CMK (cell line): ENCODE data around the gene APMAP.
"Not testable (repeated sequence)": the region's sequence is repeated elsewhere in the genome, so short reads cannot be mapped to it uniquely, and the experiment has no call there.

Experiments
- DNase-seq: peaks from one replicate; pipeline ENCODE4 v3.0.0-alpha.2; 2010; ENCODE audit warnings: low read depth

APMAP gene

GRCh38 chr20:24951536-24952083 lies 40.9 kb downstream of the APMAP start:
- no peak for DNase-seq

- DNase-seq, result no peak
Measured at GRCh38 chr20:24950836-24951525, 41.6 kb downstream of the APMAP start.

GRCh38 chr20:24950128-24950835 lies 42.3 kb downstream of the APMAP start:
- DNase-seq, result no peak

GRCh38 chr20:24949756-24950127 lies 42.8 kb downstream of the APMAP start:
- peak; percentile 75 for DNase-seq

DNA sequence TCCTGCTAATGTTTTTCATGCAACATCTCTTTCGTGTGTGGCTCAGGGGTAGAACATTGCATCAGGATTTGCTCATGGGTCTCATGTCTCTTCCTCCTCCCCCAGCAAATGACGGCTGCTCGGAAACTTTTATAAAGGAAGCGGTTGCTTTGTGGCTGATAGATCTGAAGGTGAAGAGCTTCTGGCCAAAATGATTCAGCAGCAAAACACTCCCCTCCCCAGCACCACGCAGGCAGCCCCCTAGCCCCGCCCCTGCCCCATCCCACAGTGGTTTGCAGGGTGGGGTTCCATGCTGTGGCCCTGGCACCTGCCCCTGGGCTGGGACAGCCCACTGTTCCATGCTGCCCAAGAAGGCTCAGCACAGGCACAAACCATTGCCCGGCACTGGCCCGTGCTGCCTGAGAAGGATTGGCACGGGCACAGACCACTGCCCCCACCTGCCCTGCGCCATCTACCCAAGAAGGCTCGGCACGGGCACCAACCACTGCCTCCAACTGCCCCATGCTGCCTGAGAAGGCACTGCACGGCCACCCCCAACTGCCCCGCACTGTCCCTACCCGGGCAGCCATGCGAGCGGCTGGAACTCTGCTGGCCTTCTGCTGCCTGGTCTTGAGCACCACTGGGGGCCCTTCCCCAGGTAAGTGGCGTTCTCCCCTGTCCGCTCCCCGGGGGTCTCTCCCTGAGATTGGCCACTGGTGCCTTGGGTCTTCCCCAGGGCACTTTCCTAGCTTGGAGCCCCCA lies 43.4 kb downstream of the APMAP start, which contains the start of gene CST7:
CST7 (plus strand) TSS at position 331 of the 741 bp plus-strand sequence; CDS start at position 568, 237 bp downstream.
- DNase-seq, result peak; percentile 84

DNA sequence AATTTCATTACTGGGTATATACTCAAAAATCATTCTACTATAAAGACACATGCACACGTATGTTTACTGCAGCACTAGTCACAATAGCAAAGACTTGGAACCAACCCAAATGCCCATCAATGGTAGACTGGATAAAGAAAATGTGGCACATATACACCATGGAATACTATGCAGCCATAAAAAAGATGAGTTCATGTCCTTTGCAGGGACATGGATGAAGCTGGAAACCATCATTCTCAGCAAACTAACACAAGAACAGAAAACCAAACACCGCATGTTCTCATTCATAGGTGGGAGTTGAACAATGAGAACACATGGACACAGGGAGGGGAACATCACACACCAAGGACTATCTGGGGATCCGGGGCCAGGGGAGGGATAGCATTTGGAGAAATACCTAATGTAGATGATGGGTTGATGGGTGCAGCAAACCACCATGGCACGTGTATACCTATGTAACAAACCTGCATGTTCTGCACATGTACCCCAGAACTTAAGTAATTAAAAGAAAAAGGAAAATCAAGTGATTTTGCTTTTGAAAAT lies 44.1 kb downstream of the APMAP start:
- DNase-seq, result not testable (repeated sequence)

DNA sequence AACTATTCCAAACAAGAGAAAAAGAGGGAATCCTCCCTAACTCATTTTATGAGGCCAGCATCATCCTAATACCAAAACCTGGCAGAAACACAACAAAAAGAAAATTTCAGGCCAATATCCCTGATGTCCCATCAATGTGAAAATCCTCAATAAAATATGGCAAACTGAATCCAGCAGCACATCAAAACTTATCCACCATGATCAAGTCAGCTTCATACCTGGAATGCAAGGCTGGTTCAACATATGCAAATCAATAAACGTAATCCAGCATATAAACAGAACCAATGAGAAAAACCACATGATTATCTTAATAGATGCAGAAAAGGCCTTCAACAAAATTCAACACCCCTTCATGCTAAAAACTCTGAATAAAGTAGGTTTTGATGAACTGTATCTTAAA lies 46.2 kb downstream of the APMAP start:
- not testable (repeated sequence) for DNase-seq

DNA sequence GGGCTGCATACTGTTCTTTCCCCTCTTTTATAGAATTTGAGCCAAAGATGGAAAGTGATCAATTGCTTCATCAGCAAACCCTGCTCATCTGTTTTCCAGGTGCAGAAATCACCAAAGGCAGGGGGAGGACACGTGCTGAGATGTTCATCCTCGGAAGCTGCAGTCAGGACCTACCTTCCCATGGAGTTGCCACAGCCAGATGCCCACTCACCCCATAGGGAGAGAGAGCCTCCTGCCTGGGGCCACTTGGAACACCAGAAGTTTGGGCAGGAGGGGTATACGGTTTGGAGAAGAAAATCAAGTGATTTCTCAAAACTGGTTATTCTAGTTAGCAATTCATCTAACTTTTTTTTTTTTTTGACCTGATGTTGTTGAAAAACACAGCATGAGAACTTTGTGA lies 48.8 kb downstream of the APMAP start:
- DNase-seq, result no peak

GRCh38 chr20:24943196-24943595 lies 49.4 kb downstream of the APMAP start:
- no peak for DNase-seq

GRCh38 chr20:24942679-24943078 lies 49.9 kb downstream of the APMAP start:
- no peak for DNase-seq

DNA sequence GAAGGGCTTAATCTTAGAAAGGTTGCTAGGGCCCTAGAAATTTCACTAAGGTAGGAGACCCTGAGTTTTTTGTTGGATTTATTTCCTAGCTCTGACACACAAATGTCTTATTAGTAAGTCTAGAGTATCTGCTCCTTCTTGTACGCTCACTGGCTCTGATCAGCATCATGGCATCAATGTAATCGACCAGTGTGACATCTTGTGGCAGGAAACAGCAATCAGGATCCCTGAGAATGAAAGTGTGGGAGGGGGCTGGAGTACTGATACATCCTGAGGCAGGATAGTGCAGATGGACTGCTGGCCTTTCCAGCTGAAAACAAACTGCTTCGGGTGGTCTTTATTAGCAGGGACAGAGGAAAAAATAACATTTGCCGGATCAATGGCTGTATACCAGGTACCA lies 53.5 kb downstream of the APMAP start:
- DNase-seq, result no peak

DNA sequence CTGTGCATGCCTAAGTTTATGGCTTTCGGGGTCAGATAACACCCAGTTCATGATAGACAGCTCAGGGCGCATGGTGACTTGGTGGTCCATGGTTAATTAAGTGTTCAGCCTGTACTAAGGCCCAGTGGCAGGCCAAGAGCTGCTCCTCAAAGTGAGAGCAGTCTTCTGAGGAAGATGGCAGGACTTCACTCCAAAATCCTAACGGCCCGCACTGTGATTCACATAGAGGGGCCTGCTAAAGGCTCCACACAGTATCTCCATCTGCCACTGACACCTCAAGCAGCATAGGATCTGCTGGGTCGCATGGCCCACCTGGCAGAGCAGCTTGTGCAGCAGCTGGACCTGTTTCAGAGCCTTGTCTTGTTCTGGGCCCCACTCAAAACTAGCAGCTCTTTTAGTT lies 54.1 kb downstream of the APMAP start:
- no peak for DNase-seq

DNA sequence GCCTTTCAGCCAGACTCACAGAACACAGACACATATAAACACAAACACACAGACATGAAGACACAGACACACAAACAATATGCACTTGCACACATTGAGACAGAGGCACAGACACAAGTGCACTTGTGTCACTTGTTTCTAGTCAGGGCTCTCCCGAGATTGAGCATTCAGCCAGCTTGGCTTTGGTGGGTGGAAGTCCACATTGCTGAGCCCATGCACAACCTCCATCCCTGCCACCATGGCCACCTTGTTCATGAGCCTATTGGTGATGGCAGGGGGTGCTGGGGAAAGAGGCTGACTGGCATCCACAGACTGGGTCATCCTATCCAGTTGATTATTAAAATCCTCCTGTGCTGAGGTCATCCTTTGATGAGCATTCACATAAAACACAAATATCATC lies 55.0 kb downstream of the APMAP start:
- DNase-seq, result no peak

GRCh38 chr20:24936526-24937407 lies 55.8 kb downstream of the APMAP start:
- no peak for DNase-seq

- DNase-seq, result no peak
Measured at GRCh38 chr20:24935766-24936525, 56.6 kb downstream of the APMAP start.

DNA sequence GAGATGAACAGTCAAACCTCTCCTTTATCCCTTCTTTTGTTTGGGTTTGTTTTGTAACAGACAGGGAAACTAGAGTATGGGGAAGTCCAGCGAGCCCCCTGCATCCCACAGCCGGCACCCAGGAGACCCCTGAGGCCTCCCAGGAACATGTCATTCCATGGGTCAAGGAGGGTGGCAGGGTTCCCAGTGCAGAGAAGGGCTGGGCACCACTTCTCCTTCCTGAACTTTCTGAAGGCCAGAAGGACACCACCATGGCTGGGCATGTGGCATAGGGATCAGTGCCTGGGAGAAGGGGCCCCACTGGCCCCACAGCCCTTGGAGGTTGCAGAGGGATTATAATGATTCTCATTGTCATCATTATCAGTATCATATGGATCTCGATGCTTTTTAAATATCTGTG lies 57.4 kb downstream of the APMAP start:
- DNase-seq, result no peak

- no peak for DNase-seq
Measured at GRCh38 chr20:24934716-24935115, 57.8 kb downstream of the APMAP start.

- no peak for DNase-seq
Measured at GRCh38 chr20:24934101-24934661, 58.4 kb downstream of the APMAP start.

- no peak for DNase-seq
Measured at GRCh38 chr20:24933266-24933908, 59.2 kb downstream of the APMAP start.

DNA sequence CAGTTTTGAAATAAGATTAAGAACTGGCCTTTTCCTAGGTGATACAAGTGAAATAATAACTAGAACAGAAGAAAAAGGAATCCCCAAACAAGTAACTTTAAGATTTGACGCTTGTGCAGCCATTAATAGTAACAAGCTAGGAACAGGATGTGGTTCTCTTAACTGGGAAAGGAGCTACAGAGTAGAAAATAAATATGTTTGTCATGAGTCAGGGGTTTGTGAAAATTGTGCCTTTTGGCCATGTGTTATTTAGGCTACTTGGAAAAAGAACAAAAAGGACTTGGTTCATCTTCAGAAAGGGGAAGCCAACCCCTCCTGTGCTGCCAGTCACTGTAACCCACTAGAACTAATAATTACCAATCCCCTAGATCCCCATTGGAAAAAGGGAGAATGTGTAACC lies 60.7 kb downstream of the APMAP start:
- DNase-seq, result not testable (repeated sequence)
